CD4-positive, alpha-beta T cell (primary cell): ENCODE measurements around the gene MEIKIN. TPM values are rescaled to one million over a fixed set of nuclear protein-coding genes. Genes with fewer than 3 reads are reported as not detected.

Source experiments
- ATAC-seq: fragments of 200-7000 bp; cut with Tn5 transposase; one replicate; pipeline ENCODE4 v1.10.0; 2022; ENCODE audit warnings: mild to moderate bottlenecking; ENCODE audit not compliant: poor library complexity
- CTCF ChIA-PET: fragments of 350-600 bp; sonication (Branson Sonifier 250); formaldehyde crosslinking; loops from one replicate; lab custom pipeline; 2021; ENCODE audit warnings: antibody characterized with exemption, inconsistent platforms; lab: Charles Lee
- POLR2A ChIA-PET: fragments of 350-600 bp; sonication (Branson Sonifier 250); formaldehyde crosslinking; loops from one replicate; lab custom pipeline; 2021; ENCODE audit warnings: antibody characterized with exemption, inconsistent platforms; lab: Charles Lee
- DNase-seq, 14 experiments: peaks; one replicate each; pipeline ENCODE4 v3.0.0-alpha.2; 2013 to 2020; ENCODE audit warnings: mixed read lengths in 2 of 14
- H3K27ac ChIP-seq, 2 donors: one replicate each; pipeline versions ENCODE4 v1.5.1 to v1.7.0; 2013; ENCODE audit warnings: low read length in 2 of 2, low read depth in 1 of 2, mild to moderate bottlenecking in 1 of 2
- H3K27me3 ChIP-seq, 2 experiments: 1 replicate in 1 of 2; 2 replicates in 1 of 2; pipeline versions ENCODE4 v1.6.1 to v1.7.0; 2013; ENCODE audit warnings: low read length in 2 of 2, control low read depth in 1 of 2, mild to moderate bottlenecking in 1 of 2, moderate library complexity in 1 of 2; ENCODE audit not compliant: insufficient read depth in 2 of 2, control insufficient read depth in 1 of 2
- H3K36me3 ChIP-seq: one replicate; pipeline ENCODE4 v1.6.1; 2013; ENCODE audit warnings: low read length, control low read depth; ENCODE audit not compliant: insufficient read depth
- H3K4me1 ChIP-seq: one replicate; pipeline ENCODE4 v1.6.1; 2013; ENCODE audit warnings: low read length, control low read depth; ENCODE audit not compliant: insufficient read depth
- H3K4me3 ChIP-seq: one replicate; pipeline ENCODE4 v1.5.1; 2013; ENCODE audit warnings: mild to moderate bottlenecking, low read length, moderate library complexity
- H3K9me3 ChIP-seq, 2 experiments: 1 replicate in 1 of 2; 2 replicates in 1 of 2; pipeline versions ENCODE4 v1.6.1 to v1.7.0; 2013; ENCODE audit warnings: low read length in 2 of 2, mild to moderate bottlenecking in 2 of 2, control low read depth in 1 of 2, moderate library complexity in 1 of 2; ENCODE audit not compliant: control insufficient read depth in 1 of 2, insufficient read depth in 1 of 2
- H3K27ac Mint-ChIP-seq: one replicate; pipeline ENCODE4 v1.8.0; 2020; ENCODE audit warnings: mixed read lengths
- H3K27me3 Mint-ChIP-seq: one replicate; pipeline ENCODE4 v1.8.0; 2021; ENCODE audit warnings: mixed read lengths
- H3K36me3 Mint-ChIP-seq: one replicate; pipeline ENCODE4 v1.8.0; 2021; ENCODE audit warnings: low read depth, mixed read lengths
- H3K4me1 Mint-ChIP-seq: one replicate; pipeline ENCODE4 v1.8.0; 2021; ENCODE audit warnings: low read depth, mixed read lengths
- H3K4me3 Mint-ChIP-seq: one replicate; pipeline ENCODE4 v1.8.0; 2020; ENCODE audit warnings: mild to moderate bottlenecking, mixed read lengths
- H3K9me3 Mint-ChIP-seq: one replicate; pipeline ENCODE4 v1.8.0; 2020; ENCODE audit warnings: mixed read lengths
- intact Hi-C, 2 experiments: fragments of 100-400 bp; cut with DNase I in 1 of 2; cut with micrococcal nuclease in 1 of 2; formaldehyde crosslinking; loops; one replicate each; pipeline versions ENCODE4 v1.15.1 to v1.9.0; 2023 to 2025; cut with DNase I, micrococcal nuclease
- total RNA-seq, 174 experiments: library from RNA in 2 of 174; stranded (reverse) in 2 of 174; gene quantifications; one replicate each; pipeline ENCODE4 v1.2.3 and lab custom pipeline; 2021 to 2026
- TF ChIP-seq, protein P1 (sequence below): fragments of 200-600 bp; IDR thresholded peaks from one replicate; pipeline ENCODE4 v1.8.0; 2022; ENCODE audit warnings: antibody characterized with exemption, mild to moderate bottlenecking

Gene MEIKIN
- total RNA-seq, 2 experiments from 2014 or later: not detected

DNA sequence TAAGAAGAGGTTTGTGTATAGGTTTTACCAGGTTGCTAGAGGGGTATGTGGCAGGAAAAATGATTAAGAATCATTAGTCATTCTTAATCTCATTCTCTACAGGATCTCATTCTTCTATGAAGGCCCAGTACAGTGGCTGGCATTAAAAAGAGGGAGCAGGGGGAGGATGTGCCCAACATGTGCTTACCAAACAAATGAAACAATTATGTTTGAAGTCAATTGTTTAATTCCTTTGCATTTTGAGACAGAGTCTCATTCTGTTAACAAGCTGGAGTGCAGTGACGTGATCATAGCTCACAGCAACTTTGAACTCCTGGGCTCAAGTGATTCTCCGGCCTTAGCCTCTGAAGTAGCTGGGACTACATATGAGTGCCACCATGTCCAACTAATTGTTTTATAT lies 171.7 kb downstream of the MEIKIN start:
- H3K4me3 ChIP-seq: no peak overlapping the region
- ChIA-PET CTCF (interaction anchor here (1.4 kb wide), 1 partner anchor 14 kb away, joined by 3 read pairs; no protein-coding TSS in a partner anchor), POLR2A (no interaction called here)
- H3K4me3 Mint-ChIP-seq: no peak overlapping the region
- intact Hi-C loops: no loop called here
- no peaks in the 10 kb centered on the region for H3K27me3 Mint-ChIP-seq
- peaks cover 37% of the 10 kb centered on the region for H3K4me1 Mint-ChIP-seq
- peaks cover 3% of the 10 kb centered on the region for H3K4me1 ChIP-seq
- no peaks in the 10 kb centered on the region for H3K36me3 ChIP-seq
- H3K27ac ChIP-seq: no peak overlapping the region
- no peak for DNase-seq
- H3K27ac Mint-ChIP-seq: no peak overlapping the region
- ATAC-seq: no peak
- no peaks in the 10 kb centered on the region for H3K9me3 ChIP-seq
- H3K36me3 Mint-ChIP-seq: peaks cover 11% of the 10 kb centered on the region
- H3K27me3 ChIP-seq: no peaks in the 10 kb centered on the region
- no peaks in the 10 kb centered on the region for H3K9me3 Mint-ChIP-seq
- TF ChIP-seq, protein P1, sequence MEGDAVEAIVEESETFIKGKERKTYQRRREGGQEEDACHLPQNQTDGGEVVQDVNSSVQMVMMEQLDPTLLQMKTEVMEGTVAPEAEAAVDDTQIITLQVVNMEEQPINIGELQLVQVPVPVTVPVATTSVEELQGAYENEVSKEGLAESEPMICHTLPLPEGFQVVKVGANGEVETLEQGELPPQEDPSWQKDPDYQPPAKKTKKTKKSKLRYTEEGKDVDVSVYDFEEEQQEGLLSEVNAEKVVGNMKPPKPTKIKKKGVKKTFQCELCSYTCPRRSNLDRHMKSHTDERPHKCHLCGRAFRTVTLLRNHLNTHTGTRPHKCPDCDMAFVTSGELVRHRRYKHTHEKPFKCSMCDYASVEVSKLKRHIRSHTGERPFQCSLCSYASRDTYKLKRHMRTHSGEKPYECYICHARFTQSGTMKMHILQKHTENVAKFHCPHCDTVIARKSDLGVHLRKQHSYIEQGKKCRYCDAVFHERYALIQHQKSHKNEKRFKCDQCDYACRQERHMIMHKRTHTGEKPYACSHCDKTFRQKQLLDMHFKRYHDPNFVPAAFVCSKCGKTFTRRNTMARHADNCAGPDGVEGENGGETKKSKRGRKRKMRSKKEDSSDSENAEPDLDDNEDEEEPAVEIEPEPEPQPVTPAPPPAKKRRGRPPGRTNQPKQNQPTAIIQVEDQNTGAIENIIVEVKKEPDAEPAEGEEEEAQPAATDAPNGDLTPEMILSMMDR: no peak

DNA sequence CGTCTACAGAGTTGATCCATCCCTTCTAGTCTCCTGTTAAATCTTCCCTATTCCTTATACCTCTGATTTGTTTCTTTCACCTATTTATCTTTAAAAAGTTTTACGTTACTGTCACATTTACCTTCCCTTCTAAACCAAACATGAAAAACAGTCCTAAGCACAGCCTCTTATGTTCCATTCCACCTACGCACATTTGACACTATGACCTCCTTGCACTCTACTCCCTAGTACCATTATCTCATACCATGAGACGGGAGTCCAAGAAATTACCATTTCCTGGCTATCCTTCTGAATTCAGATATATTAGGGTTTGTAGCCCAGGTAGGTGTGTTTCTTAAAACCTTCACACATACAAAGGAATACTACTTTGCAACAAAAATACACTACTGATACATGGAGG lies 173.8 kb downstream of the MEIKIN start:
- no peak overlapping the region for H3K4me3 Mint-ChIP-seq
- peaks cover 0 to 4% of the 10 kb centered on the region in 2 experiments for H3K9me3 ChIP-seq
- intact Hi-C loops: no loop called here
- H3K4me1 ChIP-seq: peaks cover 3% of the 10 kb centered on the region
- H3K9me3 Mint-ChIP-seq: peaks cover 2% of the 10 kb centered on the region
- H3K36me3 Mint-ChIP-seq: peaks cover 10% of the 10 kb centered on the region
- no peaks in the 10 kb centered on the region for H3K27me3 Mint-ChIP-seq
- no peaks in the 10 kb centered on the region for H3K27me3 ChIP-seq
- TF ChIP-seq, protein P1: no peak
- no peak overlapping the region for H3K27ac ChIP-seq
- no peak for ATAC-seq
- ChIA-PET CTCF (no interaction called here), POLR2A (no interaction called here)
- no peak overlapping the region for H3K4me3 ChIP-seq
- H3K36me3 ChIP-seq: no peaks in the 10 kb centered on the region
- peaks cover 26% of the 10 kb centered on the region for H3K4me1 Mint-ChIP-seq
- no peak for DNase-seq
- no peak overlapping the region for H3K27ac Mint-ChIP-seq

DNA sequence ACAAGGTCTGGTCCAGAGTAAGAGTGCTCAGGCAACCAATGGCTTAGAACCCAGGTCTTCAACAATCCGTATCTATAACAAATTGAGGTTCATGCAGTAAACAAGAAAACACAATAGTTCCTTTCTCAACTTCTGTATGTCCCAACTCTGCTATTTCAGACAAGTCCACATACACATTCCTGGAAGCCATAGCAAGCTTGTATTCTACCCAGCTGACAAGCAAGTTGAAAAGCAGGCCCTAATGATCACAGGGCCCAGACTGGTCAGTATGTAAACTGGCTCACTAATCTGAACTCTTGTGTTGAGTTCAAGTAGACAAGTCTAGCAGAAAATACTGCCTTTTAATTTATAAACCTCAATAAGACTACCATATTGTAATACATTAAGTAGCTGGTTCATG lies 175.5 kb downstream of the MEIKIN start:
- H3K4me3 Mint-ChIP-seq: no peak overlapping the region
- ATAC-seq (no peak), DNase-seq (no peak)
- H3K4me3 ChIP-seq: no peak overlapping the region
- H3K9me3 ChIP-seq: peaks cover 0 to 4% of the 10 kb centered on the region in 2 experiments
- intact Hi-C loops: no loop called here
- TF ChIP-seq, protein P1: no peak
- H3K27ac Mint-ChIP-seq: no peak overlapping the region
- H3K27me3 Mint-ChIP-seq: no peaks in the 10 kb centered on the region
- H3K36me3 Mint-ChIP-seq: peaks cover 26% of the 10 kb centered on the region
- no peaks in the 10 kb centered on the region for H3K27me3 ChIP-seq
- ChIA-PET CTCF (interaction anchor here (1.7 kb wide), 1 partner anchor 20 kb away, joined by 4 read pairs; no protein-coding TSS in a partner anchor), POLR2A (no interaction called here)
- H3K9me3 Mint-ChIP-seq: peaks cover 2% of the 10 kb centered on the region
- H3K4me1 Mint-ChIP-seq: peaks cover 15% of the 10 kb centered on the region
- H3K36me3 ChIP-seq: no peaks in the 10 kb centered on the region
- H3K4me1 ChIP-seq: peaks cover 3% of the 10 kb centered on the region
- H3K27ac ChIP-seq: no peak overlapping the region
